Kidney (tissue), 2 donors: ENCODE results near the gene ABCA6. TPM values are rescaled to one million over a fixed set of nuclear protein-coding genes. Genes with fewer than 3 reads are reported as not detected.

Experiments used
- microRNA-seq: library from miRNA; unstranded; fragments of <30 nt; microRNA quantifications from one replicate; pipeline ENCODE4 v1.2.0, GENCODE V29; 2020
- polyA plus RNA-seq: library from polyadenylated mRNA; stranded (reverse); fragments of 350-450 nt; fragmentation: Illumina TruSeq; extraction: RNeasy Lipid Tissue Mini Kit (QIAGEN cat#74804); gene quantifications from one replicate; pipeline ENCODE4 v1.2.3, GENCODE V29; 2014; ENCODE audit warnings: low read depth, low replicate concordance; ENCODE audit not compliant: insufficient read depth
- total RNA-seq: library from RNA; stranded (reverse); fragmentation: NEBNext Ultra II Directional; extraction: Animal tissue kit (Norgen Biotek cat#: 25700); gene quantifications from one replicate; pipeline ENCODE4 v1.2.1, GENCODE V29; 2021
- donor health status: DM: yes; HTN: yes; CAD: no.

Gene ABCA6
- total and polyA plus RNA-seq, 2 donors from 2014 or later: 2.9 to 7.6 TPM

Small RNAs within 50 kb of the gene (microRNA-seq; reads per million reads assigned to microRNA genes)
- gene MIR4524A (not detected), gene MIR4524B (not detected)

Other genes with a start within 250 kb of the ABCA6 start
- 9.4 TPM for gene ABCA8, start 186.5 kb downstream of the ABCA6 start, total RNA-seq
- gene ABCA8, start 186.5 kb downstream of the ABCA6 start, polyA plus RNA-seq: 3.7 TPM
- 2.0 TPM for gene ABCA9, start 81.0 kb downstream of the ABCA6 start, total RNA-seq
- gene ABCA9, start 81.0 kb downstream of the ABCA6 start, polyA plus RNA-seq: 0.45 TPM
- 4.2 TPM for gene ABCA10, start 86.9 kb upstream of the ABCA6 start, total RNA-seq
- 2.1 TPM for gene ABCA10, start 86.9 kb upstream of the ABCA6 start, polyA plus RNA-seq
- gene ABCA5, start 185.2 kb upstream of the ABCA6 start, total RNA-seq: 25.1 TPM
- 19.0 TPM for gene ABCA5, start 185.2 kb upstream of the ABCA6 start, polyA plus RNA-seq